ENCODE data around the gene PIEZO2. TPM values are rescaled to one million over a fixed set of nuclear protein-coding genes. Genes with fewer than 3 reads are reported as not detected.

PIEZO2 gene
- total RNA-seq, 4 donors from 2014 or later: 0.68 to 2.2 (median 1.1) TPM

- Histone ChIP-seq H3K4me1 (no peaks in the 10 kb centered on the region), H3K4me3 (no peak overlapping the region), H3K36me3 (no peaks in the 10 kb centered on the region), H3K27ac (no peak overlapping the region), H3K9me3 (no peaks in the 10 kb centered on the region), H3K27me3 (no peaks in the 10 kb centered on the region)
- TF ChIP-seq EP300 (IDR thresholded peaks at IDR 0.05) (no peak), POLR2A (IDR thresholded peaks at IDR 0.05) (no peak), POLR2AphosphoS5 (IDR thresholded peaks at IDR 0.05) (no peak), CTCF (IDR thresholded peaks at IDR 0.05) (no peak)
- no peak for DNase-seq (ENCODE audit: low spot score in 2 of 2)
- 44% methylated on average over 5 of the region's 5 CpGs for WGBS
Observed at GRCh38 chr18:11096411-11096810, 53.0 kb downstream of the PIEZO2 start.

DNA sequence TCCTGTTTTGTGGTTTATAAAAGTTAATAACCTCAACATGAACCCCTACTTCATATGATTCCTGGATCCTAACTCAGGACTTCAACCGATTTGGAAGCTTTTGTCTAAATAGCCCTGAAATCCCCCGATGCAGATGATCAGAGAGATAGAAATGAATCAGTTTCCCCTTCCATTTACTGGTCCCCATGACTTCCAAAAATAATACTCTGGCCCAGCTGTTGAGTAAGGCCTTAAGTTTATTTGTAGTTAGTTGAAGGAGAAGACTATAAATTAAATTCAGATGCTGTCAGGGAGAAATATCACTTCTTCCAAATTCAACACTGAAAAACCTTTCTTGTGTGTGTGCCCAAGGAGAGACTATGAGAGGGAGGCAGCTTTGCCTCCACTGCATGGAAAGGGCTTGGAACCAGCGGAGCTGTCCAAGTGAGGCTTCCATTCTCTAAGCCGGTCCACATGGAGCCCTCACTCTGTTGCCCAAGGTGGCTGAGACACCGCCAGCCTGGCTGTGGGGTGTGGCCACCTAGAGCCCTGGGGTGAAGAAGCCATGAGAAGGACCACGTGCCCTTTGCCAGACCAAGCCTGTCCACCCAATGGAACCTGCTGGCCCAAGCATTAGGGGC, 53.6 kb downstream of the PIEZO2 start:
- H3K27ac ChIP-seq: no peak overlapping the region
- WGBS: 72% methylated on average over 6 of the region's 6 CpGs

DNA sequence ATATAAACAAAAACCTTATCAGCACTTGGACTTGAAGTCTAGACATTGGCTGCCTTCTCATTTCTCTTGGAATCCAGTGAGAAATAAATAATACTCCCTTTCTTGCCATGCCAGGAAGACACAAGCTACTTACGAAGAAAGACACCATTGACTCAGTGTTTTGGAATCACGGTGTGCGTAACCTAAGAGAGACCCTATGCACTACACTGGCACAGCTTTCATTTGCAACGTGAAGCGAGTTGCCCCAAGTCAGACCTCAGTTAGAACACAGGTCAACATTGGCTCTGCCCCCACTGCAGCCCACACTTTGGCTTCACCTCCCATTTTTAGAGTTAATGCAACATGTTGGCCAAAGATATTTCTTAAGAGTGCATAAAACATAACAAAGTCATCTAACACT, 54.2 kb downstream of the PIEZO2 start:
- H3K4me3 ChIP-seq: no peak overlapping the region
- no peaks in the 10 kb centered on the region for H3K4me1 ChIP-seq
- no peaks in the 10 kb centered on the region for H3K27me3 ChIP-seq
- H3K9me3 ChIP-seq: no peaks in the 10 kb centered on the region
- TF ChIP-seq POLR2A (IDR thresholded peaks at IDR 0.05): no peak
- no peak for TF ChIP-seq POLR2AphosphoS5 (IDR thresholded peaks at IDR 0.05)
- no peak for TF ChIP-seq EP300 (IDR thresholded peaks at IDR 0.05)
- TF ChIP-seq CTCF (IDR thresholded peaks at IDR 0.05): no peak
- no peak for DNase-seq (ENCODE audit: low spot score in 2 of 2)
- 87% methylated on average over 5 of the region's 5 CpGs for WGBS
- no peaks in the 10 kb centered on the region for H3K36me3 ChIP-seq
- H3K27ac ChIP-seq: no peak overlapping the region

More for the DNA sequence above, 53.6 kb downstream of the PIEZO2 start:
- no peak for DNase-seq (ENCODE audit: low spot score in 2 of 2)
- Histone ChIP-seq H3K36me3 (no peaks in the 10 kb centered on the region), H3K4me3 (no peak overlapping the region), H3K4me1 (no peaks in the 10 kb centered on the region), H3K27me3 (no peaks in the 10 kb centered on the region), H3K9me3 (no peaks in the 10 kb centered on the region)
- no peak for TF ChIP-seq POLR2A (IDR thresholded peaks at IDR 0.05)
- no peak for TF ChIP-seq CTCF (IDR thresholded peaks at IDR 0.05)
- no peak for TF ChIP-seq EP300 (IDR thresholded peaks at IDR 0.05)
- no peak for TF ChIP-seq POLR2AphosphoS5 (IDR thresholded peaks at IDR 0.05)

DNA sequence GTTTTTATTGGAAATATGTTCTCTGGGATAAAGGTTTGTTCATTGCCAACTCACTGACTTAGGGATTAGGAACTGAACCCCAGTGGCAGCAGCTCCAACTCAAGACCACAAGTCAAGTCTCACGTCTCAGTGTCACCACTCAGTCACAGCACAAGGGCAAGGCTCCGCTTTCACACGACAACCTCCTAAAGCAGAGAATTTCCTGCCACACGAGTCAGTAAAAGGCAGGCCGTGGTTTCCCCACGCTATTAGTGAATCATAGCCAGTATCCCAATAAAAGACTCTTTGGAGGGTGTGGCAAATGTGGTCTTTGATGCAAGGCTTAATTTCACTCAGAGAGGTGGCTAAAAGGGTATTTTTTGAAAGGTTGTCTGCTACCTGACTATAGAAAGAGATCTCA, 57.6 kb downstream of the PIEZO2 start:
- H3K4me1 ChIP-seq: no peaks in the 10 kb centered on the region
- no peak overlapping the region for H3K4me3 ChIP-seq
- TF ChIP-seq POLR2A (IDR thresholded peaks at IDR 0.05) (no peak), POLR2AphosphoS5 (IDR thresholded peaks at IDR 0.05) (no peak), EP300 (IDR thresholded peaks at IDR 0.05) (no peak), CTCF (IDR thresholded peaks at IDR 0.05) (no peak)
- H3K27me3 ChIP-seq: no peaks in the 10 kb centered on the region
- H3K9me3 ChIP-seq: no peaks in the 10 kb centered on the region
- H3K36me3 ChIP-seq: no peaks in the 10 kb centered on the region
- WGBS: 65% methylated on average over 6 of the region's 6 CpGs
- no peak overlapping the region for H3K27ac ChIP-seq
- DNase-seq (ENCODE audit: low spot score in 2 of 2): no peak

DNA sequence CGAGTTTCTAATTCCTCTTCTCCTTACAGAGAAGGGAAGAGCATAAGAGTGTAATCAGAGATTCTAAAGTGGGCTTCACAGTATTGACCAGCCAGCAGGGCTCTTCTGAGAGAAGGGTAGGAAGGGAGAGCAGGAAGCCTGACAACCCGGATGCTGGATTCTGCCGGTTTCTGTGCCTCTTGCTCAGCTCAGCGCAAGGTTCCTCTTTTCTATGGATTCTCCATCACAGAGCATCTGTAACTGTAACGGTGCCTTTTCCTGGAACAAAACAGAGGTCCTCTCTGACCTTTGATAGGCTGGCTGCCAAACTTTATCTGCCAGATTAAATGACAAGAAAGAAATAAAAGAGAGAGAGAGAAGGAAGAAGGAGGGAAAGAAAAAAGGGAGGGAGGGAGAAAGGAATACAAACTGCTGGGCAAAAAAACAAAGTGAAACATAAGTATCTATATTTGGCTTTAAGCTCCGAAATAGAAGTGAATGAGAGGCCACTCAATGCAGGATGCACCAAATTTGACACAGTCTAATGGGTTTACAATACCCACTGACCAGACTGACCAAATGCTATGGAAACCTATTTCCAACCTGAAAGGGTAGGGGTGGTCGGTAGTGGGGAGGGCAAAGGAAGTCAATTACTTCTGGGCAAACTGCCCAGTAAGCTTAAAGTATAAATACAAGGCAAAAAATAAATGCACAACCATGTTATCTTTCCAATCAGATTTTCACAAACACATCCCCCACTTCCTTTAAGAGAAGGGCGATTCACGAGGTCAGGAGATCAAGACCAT, 59.2 kb downstream of the PIEZO2 start:
- no peaks in the 10 kb centered on the region for H3K36me3 ChIP-seq
- no peaks in the 10 kb centered on the region for H3K4me1 ChIP-seq
- 68% methylated on average over 9 of the region's 9 CpGs for WGBS
- TF ChIP-seq POLR2AphosphoS5 (IDR thresholded peaks at IDR 0.05) (no peak), EP300 (IDR thresholded peaks at IDR 0.05) (no peak), POLR2A (IDR thresholded peaks at IDR 0.05) (no peak), CTCF (IDR thresholded peaks at IDR 0.05) (no peak)
- no peaks in the 10 kb centered on the region for H3K27me3 ChIP-seq
- no peak overlapping the region for H3K4me3 ChIP-seq
- H3K27ac ChIP-seq: no peak overlapping the region
- no peaks in the 10 kb centered on the region for H3K9me3 ChIP-seq
- DNase-seq (ENCODE audit: low spot score in 2 of 2): no peak
